Activated T-cell treated with anti-CD3 and anti-CD28 coated beads for 24 hours (primary cell): Measurements from ENCODE around the gene CNKSR3.
"Not testable (repeated sequence)": the region's sequence is repeated elsewhere in the genome, so short reads cannot be mapped to it uniquely, and the experiment has no call there.

ENCODE experiments used
- DNase-seq: peaks from one replicate; pipeline ENCODE4 v3.0.0-alpha.2; 2020; ENCODE audit warnings: low read depth

CNKSR3 gene

DNA sequence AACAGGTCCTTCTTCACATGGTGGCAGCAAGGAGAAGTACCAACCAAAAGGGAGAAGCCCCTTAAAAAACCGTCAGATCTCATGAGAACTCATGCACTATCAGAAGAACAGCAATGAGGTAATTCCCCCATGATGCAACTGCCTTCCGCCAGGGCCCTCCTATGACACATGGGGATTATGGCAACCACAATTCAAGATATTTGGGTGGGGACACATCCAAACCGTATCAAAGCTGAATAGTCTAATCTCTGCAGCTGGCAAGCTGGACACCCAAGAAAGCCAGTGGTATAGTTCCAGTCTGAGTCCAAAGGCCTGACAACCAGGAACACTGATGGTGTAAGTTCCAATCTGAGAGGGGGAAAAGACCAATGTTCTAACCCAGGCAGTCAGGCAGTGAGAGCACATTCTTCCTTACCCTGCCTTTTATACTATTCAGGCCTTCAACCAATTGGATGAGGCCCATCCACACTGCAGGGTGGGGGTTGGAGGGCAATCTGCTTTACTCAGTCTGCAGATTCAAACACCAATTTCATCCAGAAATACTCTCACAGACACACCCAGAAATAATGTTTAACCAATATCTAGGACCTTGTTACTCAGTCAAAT lies 17.9 kb upstream of the CNKSR3 start:
- no peak for DNase-seq

DNA sequence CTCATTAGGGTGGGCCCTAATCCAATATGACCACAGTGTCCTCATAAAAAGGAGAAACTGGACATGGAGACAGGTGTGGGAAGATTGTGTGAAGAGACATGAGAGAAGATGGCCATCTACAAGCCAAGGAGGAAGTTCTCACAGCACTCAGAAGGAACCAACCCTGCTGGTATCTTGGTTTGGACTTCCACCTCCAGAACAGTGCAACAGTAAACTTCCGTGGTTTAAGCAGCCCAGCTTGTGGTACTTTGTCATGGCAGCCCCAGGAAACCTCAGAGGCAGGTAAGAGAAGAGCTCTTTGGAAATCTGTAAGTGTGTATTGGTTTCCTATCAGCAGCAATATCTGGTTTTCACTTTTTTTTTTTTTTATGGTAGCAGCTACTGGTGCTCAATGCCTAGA lies 16.5 kb upstream of the CNKSR3 start:
- DNase-seq: no peak

DNA sequence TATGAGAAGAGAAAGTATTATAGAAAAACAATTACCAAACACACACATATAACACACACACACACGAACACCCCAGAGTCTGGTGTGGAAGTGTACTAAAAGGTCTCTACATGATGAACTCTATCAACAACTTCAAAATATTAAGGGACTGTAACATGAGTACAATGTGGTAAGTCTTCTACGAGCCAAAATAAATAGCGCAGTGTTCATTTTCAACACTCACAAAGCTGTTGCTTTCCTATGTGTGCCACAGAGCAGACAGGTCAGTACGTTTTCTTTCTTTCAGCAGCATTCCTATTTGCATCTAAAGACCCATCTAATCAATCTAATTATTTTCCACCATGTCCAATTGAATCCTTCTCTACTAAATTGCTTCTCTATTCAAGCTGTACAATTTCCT lies 12.1 kb upstream of the CNKSR3 start:
- DNase-seq: no peak

DNA sequence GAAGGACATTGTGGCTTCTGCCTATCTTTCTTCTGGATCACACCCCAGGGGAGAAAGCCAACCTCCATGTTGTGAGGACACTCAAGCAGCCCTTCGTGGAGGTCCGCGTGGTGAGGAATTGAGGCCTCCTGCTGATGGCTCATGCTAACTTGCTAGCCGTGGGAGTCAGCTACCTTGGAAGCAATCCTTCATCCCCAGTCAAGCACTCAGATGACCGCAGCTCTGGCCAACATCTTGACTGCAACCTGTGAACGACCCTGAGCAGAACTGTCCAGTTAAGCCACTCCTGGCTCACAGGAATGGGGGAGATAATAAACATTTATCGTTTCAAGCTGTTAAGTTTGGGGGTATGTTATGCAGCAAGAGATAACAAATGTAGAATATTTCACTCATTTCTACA lies 10.9 kb upstream of the CNKSR3 start:
- DNase-seq: no peak

DNA sequence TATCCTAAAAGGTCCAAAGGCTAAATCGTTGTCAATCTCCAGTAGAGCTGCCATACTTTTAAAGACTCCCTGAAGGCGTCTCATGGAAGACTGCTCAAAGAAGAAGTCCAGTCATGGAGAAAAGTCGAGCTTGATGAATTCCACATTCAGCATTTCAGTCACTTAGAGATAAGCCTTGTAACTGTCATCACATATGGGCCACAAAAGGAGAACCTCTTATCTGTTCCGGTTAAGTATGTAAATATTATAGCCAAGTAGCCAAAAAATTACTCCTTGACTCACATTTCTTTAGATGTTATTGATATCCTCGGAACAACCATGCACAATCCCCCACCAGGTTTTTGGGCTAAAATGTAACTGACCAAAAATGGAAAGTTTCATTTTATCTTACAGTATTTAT lies 9.8 kb upstream of the CNKSR3 start:
- DNase-seq: no peak

DNA sequence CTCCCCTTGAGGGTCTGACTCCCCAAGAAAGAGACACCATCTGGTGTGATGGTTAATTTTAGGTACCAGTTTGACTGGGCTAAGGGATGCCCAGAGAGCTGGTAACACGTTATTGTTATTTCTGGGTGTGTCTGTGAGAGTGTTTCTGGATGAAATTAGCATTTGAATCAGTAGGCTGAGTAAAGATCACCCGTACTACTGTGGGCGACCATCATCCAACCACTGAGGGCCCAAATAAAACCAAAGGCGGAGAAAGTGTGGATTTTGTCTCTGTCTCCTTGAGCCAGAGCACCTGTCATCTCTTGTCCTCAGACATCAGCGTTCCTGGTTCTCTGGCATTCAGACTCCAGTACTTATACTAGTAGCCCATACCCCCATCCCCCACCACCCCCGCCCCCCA lies 7.9 kb upstream of the CNKSR3 start:
- no peak for DNase-seq

DNA sequence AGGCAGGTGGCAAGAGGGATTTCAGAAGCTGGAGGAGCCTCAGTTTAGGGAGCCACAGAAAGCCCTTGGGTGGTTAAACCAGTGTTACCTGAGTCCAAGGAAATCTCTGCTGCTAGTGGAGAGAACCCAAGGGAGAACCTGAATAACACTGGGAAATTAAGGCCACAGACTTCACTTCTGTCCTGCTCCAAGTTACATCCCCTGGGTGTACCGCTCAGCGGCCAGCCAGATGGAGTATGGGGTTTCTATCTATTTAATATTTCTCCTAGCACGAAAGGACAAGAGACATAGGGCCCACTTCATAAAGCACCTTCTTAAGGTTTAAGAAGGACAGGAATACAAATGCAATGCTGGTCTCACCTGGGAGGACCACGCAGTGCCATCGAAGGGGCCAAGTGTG lies 5.8 kb upstream of the CNKSR3 start:
- no peak for DNase-seq

DNA sequence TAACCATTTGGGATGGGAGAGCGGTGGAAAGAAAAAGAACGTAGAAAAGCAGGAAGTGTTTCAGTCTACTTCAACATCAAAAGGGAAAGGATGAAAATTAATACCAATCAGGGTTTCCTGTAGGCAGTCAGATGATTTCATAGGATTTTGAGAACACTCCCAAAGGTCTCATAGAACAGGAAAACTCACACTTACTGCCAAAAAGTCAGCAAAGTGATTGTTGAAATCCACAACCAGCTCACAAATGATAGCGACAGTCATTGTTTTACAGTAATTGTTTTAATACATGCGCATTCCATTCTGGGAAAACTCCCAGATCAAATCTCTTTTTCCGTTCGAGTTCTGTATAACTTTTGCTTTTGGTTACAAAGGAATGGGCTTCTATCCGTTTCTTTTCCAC lies 5.3 kb upstream of the CNKSR3 start:
- no peak for DNase-seq

DNA sequence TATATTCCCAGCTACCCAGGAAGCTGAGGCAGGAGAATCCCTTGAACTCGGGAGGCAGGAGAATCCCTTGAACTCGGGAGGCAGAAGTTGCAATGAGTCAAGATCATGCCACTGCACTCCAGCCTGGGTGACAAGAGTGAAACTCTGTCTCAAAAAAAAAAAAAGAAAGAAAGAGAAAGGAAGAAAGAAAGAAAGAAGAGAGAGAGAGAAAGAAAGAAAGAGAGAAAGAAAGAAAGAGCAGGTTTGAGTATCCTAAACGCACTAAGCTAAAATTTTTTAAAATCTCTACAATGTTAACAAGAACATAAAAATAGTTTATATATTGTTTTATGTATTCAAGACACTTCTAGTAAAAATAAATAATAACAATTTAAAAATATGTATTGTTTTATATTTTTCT lies 4.6 kb upstream of the CNKSR3 start:
- DNase-seq: not testable (repeated sequence)

DNA sequence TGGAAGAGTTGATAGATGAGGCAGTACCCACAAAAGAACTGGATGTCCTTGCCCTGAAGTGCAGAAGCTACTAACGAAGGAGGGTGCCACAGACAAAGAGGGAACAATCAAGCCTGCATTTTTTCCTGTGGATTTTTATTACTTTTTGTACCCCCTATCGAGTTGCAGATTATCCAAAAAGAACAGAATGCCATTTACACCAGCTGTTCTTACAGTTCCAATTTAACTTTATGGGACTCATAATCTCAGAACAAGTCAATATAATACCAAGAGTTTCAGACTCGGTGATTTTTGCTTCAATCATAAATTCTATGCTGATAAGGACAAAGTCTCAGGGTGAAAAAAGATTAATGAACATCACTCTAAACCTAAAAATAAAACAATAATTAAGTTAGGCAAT lies 4.0 kb upstream of the CNKSR3 start:
- no peak for DNase-seq

DNA sequence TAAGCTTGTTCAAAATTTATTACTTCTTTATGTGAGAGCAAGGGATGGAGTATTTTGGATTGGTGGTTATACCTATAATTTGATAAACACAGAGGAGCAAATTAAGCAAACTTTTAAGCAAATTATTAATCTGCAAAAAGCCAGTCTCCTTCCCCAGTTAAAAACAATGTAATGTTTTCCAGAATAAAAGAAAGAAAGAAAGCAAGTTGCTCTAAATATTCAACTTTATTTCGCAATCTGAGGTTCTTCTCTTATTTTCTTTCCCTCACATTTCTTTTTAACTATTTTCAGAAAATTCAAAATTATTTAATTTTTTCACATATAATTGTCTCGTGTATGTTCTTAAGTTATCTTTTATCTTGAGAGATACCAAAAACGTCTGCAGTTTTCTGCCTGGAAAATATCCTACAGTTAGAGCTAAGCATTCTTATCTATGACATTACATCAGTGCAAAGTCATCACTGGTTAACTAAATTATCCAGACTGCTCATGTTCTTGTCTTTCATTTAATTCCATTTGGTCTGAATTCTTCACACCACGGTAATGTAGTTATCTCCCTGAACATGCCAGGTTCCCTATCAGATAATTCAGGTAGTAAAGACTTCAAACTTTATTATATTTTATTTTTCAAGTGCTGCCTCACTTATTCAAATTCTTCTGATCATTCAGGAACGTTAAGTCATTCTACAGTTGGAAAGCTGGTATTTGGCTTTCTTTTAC lies 3.3 kb upstream of the CNKSR3 start:
- no peak for DNase-seq

DNA sequence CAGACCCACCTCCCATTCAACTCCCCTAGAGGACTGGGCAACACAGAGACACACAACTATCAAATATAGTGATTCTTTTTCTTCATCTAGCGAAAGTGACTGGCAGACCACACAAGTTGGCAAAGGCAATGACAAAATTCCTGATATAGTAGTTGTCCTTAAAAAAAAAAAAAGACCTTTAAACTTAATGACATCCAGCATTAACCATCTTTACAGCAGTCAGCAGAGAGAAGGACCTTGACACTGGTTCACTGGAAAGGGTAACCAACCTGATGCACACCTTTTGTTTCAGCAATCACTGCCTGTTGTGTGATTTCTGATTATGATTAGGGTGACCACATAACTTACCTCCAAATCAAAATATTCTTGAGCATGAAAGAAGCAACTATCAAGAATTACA lies 1.7 kb upstream of the CNKSR3 start:
- no peak for DNase-seq

DNA sequence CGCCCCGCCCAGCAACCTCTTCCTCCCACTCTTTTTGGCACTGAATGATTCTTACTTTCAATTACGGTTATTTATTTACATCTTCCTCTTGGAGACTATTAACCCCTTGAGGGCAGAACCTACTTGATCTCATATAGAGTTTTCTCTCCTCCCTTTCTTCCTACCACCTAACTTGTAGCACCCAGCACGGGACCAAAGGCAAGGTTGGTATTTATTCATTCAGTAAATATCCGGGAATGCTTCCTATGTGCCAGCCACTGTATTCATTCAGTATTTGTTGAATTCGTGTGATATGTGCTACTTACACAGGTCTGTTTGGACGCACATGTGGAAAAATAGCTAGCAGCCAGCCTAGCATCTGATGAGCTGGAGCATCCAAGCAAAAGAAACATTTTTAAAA lies 1.3 kb upstream of the CNKSR3 start:
- DNase-seq: no peak

DNA sequence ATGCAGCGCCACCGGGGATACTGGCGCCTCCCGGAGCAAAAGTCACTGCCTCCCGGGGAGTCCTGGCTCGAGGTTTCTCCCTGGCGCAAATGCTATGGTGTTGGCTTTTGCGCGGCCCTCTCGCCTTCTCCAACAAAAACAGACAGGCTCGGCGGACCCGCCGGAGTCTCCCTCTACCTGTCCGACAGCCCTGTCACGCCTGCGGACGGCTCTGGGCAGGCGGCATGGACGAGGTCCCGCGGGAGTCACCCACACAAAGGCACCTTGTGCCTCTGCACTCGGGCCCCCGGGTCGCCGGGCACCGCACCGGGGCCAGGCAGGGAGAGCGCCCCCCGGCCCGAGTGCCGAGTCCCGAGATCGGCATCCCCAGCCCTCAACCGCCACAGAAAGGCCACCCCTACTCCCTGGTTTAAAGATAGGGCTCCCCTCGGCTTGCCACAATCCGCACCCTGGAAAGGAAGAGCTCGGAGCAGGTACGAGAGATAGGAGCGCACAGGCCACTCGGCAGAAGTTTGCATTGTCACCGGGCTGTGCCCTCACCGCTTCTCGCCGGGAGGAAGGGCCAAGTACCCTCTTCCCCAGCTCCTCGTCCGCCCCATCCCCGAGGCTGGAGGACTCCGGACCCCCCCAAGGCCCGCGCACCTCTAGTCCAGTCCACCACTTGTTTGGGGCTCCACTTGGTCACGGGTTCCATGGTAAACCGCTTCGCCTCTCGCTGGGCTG lies 903 bp downstream of the CNKSR3 start:
- no peak for DNase-seq

DNA sequence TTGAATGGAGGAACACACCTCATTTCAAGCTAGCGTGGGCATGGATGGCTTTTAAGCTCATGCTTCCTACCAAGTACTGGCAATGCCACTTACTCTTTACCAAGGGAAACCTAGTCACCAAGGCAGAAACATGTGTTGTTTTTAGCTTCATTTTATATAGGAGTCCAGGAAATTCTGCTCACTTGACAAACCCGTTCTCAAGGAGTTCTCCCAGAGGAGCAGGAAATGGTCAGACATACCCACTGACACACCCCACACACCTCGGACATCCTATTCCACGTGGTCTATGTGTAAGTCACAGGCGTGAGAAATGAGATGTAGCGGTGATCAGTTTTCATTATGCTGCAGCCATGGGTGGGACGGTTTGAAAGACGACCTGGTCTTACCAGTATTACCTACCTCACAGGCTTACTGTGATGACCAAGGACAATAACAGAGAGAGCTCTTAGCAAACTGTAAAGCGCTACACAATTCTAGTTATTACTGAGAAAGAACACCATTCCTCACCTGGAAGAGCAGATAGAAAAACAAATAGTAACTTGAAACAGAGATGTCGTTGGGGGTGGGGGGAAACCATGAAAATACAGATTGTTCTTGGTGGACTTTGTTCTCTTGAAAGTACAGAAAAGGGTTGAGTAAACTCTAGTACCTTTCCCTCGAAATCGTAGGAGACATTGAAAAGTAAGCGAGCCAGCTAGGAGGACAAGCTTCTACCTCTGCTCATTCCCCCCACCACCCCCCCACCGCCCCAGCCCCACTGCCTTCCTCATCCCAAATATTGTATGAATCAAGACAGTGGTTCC lies 1.7 kb downstream of the CNKSR3 start:
- no peak for DNase-seq

DNA sequence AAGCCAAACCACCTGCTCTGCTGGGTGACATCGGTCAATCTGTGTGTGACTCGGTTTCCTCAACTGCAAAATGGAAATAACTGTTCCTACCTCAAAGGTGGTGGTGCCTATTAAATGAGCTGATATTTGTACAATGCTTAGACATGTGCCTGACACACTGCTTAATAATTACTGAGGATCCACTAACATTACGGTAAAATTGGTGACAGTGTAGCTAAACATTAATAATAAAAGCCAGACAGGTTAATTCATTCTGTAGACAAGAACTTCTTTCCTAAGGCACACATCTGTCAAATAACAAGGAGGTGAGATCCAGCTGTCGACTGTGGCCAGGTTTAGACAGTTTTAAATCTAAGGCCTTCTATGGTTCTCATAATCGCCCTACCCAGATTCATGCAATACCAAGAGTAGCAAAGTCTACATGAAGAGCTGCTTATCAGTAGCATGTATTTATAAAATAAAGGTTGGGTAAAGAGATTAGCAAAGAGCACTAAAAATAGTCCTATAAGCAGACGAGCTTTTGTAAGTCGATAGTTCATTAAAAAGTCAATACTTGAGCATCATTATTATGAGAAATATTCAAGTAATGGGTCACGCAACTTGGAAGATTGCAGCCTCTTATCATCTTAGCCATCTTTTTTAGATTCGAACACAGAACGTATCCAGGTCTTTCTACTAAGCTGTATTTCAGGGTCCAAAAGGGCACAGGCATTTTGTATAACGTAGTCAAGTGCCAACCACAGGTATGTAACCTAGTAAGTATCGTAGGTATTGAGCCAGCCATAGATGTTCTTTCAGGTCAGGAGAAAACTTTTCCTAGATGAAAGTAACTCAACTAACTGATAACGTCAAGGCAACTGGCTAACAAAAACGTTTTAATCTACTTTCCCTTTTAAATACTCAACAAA lies 3.2 kb downstream of the CNKSR3 start:
- no peak for DNase-seq

DNA sequence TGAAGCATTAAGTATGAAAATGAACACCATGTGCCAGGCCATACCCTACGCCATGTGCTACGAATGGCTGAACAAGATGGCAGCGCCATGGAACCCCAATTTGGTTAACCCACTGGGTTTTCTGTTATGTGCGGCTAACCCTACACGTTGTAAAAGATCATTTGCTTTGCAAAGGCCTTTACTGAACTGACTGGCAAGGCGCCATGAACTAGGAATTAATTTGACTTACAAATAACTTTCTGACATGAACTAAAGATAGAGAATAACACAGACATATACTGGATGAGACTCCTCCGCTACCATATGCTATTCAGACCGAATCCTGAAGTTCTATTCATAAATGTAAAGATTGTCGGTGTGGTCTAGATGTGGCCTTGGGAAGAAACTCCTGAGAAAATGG lies 3.9 kb downstream of the CNKSR3 start:
- no peak for DNase-seq

DNA sequence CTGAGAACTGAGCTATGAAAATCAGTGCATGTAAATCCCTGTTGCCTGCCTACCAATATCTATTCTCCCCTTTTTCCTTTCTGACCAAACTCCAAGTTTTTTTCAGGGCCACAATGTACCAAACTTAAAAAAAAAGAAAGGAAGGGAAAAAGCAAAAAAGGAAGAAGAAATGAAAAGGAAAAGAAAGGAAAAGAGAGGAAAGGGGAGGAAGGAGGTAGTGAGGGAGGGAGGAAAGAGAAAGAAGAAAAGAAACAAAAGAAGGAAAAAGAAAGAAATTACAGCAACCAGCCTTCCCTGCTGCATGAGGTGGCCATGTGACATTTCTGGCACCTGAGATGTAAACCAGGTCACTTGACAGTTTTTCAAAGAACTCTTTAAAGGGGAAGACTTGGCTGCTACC lies 4.4 kb downstream of the CNKSR3 start:
- no peak for DNase-seq

DNA sequence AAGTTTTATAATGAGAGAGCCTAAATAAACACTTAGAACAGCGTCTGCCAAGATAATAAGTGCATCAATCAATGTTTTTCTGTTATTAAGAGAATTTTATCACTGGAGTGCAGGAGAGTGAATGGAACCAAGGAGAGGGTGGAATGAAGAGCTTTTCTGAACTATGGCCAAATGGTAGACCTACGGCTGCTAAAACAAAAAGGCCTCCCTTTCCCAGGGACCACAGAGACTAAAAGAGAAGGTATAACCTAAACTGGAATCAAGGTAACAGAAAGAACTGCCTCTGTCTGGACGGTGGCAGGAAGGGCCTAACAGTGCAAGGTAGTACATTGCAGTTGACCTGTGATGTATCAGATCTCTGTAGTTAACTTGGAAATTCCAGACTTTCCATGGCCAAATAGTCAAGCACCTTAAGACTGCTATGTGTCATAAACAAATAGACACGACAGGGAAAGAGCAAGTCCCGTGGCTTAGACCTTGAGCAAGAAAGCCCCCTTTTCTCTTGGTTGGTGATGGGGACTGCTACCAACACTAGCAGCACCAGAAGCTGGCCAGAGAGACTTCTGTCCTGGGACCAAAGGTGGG lies 5.5 kb downstream of the CNKSR3 start:
- DNase-seq: no peak

DNA sequence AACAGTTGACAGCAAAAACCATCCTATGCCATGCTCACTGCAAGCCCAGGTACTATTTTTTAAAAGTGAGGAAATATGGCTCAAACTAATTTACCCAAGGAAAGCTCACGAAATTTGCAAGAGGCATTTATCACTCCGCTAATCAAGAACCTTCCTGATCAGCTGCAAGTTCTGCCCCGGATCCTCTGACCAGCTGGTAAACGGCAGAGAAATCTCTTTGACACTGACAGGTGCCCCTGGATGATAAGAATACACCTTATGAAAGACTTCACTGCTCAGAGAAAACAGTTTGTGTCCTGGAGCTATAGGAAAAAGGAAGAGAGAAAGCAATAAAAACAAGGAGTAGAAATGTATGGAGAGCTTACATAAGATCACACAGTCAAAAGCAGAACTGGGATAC lies 6.4 kb downstream of the CNKSR3 start:
- no peak for DNase-seq

DNA sequence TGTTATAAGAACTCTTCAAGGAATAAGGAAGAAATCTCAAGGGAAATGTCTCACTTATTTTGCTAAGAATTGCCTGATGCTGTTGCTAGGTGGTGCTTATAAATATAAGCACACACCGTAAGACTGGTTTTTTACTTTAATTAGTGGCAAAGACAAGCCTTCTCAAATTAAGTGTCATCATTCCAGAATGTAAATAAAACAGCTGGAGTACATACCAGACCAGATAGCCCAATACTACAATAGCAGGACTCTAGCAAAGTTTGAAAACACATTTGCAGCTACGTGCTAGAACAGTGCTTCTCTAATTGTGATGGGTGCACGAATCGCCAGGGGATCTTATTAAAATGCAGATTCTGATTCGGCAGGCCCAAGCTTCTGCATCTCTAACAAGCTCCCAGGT lies 6.8 kb downstream of the CNKSR3 start:
- no peak for DNase-seq
